LNCaP clone FGC (cell line): ENCODE results near the gene FCSK.

Experiments used
- DNase-seq: peaks from one replicate; pipeline ENCODE4 v3.0.0-alpha.2; 2011; ENCODE audit warnings: low read depth
- H3K4me3 ChIP-seq: 2 replicates; pipeline ENCODE4 v1.5.1; 2011; ENCODE audit warnings: mild to moderate bottlenecking, low read depth, low read length, control low read depth
- CTCF ChIP-seq: IDR thresholded peaks from 2 replicates; pipeline ENCODE4 v1.5.1; 2012; ENCODE audit warnings: mild to moderate bottlenecking; ENCODE audit not compliant: control insufficient read depth, insufficient read depth; ENCODE audit errors: extremely low read depth

FCSK gene

DNA sequence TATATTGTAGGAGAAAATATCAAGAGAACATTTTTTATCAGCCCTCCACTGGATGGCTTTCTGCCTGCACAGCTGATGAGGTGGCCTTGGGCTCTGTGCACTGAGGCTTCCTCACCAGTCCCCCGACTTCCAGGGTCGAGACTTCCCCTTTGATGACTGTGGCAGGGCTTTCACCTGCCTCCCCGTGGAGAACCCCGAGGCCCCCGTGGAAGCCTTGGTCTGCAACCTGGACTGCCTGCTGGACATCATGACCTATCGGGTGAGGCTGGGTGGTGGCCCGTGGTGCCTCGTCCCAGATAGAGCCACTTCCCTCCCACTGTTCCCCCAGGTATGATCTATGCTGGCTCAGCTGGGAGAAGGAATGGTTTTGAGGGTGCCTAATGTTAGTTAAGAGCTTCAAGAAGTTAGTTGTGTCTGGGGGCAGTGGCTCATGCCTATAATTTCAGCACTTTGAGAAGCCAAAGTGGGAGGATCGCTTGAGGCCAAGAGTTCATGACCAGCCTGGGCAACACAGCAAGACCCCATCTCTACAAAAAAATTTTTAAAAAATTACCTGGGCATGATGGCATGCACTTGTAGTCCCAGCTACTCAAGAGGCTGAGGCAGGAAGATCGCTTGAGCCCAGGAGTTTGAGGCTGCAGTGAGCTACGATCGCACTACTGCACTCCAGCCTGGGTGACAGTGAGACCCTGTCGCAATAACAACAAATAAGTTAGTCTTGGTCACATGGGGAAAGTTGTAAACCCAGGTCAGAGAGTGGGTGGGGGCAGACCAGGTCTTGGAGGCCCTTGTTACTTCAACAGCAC lies 11.8 kb downstream of the FCSK start:
- DNase-seq: no peak
- TF ChIP-seq CTCF: no peak
- H3K4me3 ChIP-seq: no peak overlapping the region

- no peak for TF ChIP-seq CTCF
- no peak for DNase-seq
- no peak overlapping the region for H3K4me3 ChIP-seq
Observed at GRCh38 chr16:70466805-70467076, 12.3 kb downstream of the FCSK start.

DNA sequence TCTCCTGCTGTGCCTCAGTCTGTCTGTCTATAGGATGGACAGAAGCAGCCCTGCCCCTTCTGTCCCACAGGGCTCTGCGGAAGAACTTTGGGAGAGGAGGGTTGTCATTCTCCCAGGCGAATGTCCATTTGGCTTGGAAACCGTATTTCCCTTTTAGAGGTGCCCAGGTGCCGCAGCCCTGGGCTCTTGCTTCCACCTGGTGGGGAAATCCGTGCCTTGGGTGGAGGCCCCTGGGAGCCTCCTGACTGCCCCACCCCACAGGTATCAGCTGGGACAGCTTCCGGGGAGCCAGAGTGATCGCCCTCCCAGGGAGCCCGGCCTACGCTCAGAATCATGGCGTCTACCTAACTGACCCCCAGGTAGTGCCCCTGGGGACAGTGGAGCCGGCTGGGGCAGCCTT lies 12.7 kb downstream of the FCSK start:
- H3K4me3 ChIP-seq: no peak overlapping the region
- DNase-seq: no peak

DNA sequence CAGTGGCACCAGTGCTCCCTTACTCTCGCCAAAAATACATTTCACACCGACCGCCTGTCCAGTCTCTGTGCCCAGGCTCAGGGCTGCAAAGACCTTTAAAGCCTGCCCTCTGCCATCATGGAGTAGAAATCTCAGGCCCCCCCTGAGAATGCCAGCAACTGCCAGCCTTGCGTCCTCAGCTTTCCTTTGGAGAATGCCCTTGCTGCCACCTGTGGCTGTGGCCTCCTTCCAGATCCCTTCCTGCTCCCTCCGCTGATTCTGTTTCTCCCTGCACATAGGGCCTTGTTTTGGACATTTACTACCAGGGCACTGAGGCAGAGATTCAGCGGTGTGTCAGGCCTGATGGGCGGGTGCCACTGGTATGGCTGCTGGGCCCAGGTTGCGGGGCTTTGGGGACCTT lies 13.2 kb downstream of the FCSK start:
- TF ChIP-seq CTCF: no peak
- no peak for DNase-seq
- no peak overlapping the region for H3K4me3 ChIP-seq

More for the DNA sequence above, 12.7 kb downstream of the FCSK start:
- no peak for TF ChIP-seq CTCF

DNA sequence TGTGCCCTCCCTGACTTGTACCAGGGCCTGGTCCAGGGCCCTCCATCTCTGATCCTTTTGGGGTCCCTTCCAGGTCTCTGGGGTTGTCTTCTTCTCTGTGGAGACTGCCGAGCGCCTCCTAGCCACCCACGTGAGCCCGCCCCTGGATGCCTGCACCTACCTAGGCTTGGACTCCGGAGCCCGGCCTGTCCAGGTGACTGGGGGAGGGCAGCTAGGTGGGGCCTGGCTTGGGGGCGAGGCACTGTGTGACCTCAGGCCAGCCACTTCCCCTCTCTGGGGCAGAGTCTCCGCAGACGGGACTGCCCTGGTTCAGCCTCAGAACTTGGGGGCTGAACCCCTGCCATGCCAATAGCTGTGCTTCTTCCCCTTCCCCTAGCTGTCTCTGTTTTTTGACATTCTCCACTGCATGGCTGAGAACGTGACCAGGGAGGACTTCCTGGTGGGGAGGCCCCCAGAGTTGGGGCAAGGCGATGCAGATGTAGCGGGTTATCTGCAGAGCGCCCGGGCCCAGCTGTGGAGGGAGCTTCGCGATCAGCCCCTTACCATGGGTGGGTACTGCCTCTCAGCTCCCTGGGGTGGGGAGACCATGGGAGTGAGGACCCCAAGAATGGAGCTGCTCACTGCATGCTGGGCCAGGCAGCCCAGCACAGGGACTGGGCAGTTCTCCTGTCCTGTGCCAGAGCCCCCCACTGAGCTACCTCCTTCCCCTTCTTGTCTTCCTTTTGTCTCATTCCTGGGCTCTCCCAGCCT lies 14.6 kb downstream of the FCSK start:
- no peak for TF ChIP-seq CTCF
- no peak overlapping the region for H3K4me3 ChIP-seq
- no peak for DNase-seq

- H3K4me3 ChIP-seq: no peak overlapping the region
- DNase-seq: no peak
- no peak for TF ChIP-seq CTCF
Observed at GRCh38 chr16:70470141-70470926, 15.9 kb downstream of the FCSK start.
